Prostate gland (tissue), 2 donors: ENCODE measurements around the gene INKA1.

Source experiments
- POLR2A ChIP-seq: fragments of 450-650 bp; IDR thresholded peaks from one replicate; pipeline ENCODE4 v1.6.1; 2016; ENCODE audit warnings: antibody characterized with exemption, mild to moderate bottlenecking
- POLR2AphosphoS5 ChIP-seq: sonication (generic); formaldehyde crosslinking; IDR thresholded peaks from one replicate; pipeline ENCODE4 v1.6.1; 2017; ENCODE audit warnings: antibody characterized with exemption
- TF ChIP-seq, protein P1 (sequence below), 4 experiments: fragments of 200-600 bp in 2 of 4; fragments of 450-650 bp in 2 of 4; sonication (generic) in 2 of 4; IDR thresholded peaks; 1 replicate in 3 of 4; 2 replicates in 1 of 4; pipeline ENCODE4 v1.5.1; 2016 to 2019; ENCODE audit warnings: antibody characterized with exemption in 4 of 4, mild to moderate bottlenecking in 2 of 4, moderate library complexity in 2 of 4

DNA sequence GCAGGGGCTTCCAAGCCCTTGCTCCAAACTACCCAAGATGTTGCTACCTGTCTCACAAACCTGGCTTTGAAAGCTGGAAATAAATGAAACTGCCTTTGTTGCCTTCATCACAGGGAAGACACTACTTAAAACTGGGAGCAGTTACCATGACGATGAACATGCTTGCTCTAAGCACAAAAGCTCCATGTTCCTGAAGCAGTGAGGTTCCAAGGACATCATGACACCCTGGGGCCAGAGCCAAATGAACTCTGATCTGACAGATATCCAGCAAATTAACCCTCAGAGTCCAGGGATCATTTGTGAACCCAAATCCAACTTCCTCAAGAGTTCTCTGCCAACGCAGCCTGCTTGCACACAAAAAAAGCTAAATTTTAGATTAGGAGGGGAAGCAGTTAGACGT, 42.6 kb downstream of the INKA1 start:
- TF ChIP-seq, protein P1, sequence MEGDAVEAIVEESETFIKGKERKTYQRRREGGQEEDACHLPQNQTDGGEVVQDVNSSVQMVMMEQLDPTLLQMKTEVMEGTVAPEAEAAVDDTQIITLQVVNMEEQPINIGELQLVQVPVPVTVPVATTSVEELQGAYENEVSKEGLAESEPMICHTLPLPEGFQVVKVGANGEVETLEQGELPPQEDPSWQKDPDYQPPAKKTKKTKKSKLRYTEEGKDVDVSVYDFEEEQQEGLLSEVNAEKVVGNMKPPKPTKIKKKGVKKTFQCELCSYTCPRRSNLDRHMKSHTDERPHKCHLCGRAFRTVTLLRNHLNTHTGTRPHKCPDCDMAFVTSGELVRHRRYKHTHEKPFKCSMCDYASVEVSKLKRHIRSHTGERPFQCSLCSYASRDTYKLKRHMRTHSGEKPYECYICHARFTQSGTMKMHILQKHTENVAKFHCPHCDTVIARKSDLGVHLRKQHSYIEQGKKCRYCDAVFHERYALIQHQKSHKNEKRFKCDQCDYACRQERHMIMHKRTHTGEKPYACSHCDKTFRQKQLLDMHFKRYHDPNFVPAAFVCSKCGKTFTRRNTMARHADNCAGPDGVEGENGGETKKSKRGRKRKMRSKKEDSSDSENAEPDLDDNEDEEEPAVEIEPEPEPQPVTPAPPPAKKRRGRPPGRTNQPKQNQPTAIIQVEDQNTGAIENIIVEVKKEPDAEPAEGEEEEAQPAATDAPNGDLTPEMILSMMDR (IDR thresholded peaks at IDR 0.05), result no peak
- TF ChIP-seq POLR2A, result no peak
- TF ChIP-seq POLR2AphosphoS5, result no peak
